Measurements from ENCODE around the gene MYBPHL. TPM values are rescaled to one million over a fixed set of nuclear protein-coding genes. Genes with fewer than 3 reads are reported as not detected.

Gene MYBPHL
- total RNA-seq, 4 donors from 2014 or later: 0.76 TPM; not detected in 3

DNA sequence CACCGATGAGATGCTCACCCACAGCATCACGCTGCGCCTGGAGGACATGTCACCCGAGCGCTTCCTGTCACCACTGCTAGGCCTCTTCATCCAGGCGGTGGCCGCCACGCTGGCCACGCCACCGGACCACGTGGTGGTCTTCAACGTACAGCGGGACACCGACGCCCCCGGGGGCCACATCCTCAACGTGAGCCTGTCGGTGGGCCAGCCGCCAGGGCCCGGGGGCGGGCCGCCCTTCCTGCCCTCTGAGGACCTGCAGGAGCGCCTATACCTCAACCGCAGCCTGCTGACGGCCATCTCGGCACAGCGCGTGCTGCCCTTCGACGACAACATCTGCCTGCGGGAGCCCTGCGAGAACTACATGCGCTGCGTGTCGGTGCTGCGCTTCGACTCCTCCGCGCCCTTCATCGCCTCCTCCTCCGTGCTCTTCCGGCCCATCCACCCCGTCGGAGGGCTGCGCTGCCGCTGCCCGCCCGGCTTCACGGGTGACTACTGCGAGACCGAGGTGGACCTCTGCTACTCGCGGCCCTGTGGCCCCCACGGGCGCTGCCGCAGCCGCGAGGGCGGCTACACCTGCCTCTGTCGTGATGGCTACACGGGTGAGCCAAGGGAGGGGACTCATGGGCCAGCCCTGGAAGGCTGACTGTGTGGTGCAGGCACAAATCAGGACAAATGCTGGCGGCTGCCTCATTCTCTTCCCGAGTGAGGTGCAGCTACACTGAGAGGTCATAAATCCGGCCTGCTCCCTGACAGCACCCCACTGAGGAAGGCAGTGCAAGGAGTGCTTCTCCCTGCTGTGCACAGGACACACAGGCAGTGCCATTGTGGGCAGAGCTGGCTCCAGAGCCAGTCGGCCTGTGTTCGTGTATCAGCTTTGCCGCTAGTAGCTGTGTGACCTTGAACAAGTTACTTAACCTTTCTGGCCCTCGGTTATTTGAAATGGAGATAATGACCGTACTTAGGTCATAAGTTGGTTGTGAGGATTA lies 48.0 kb downstream of the MYBPHL start:
- intact Hi-C loops (cut with DNase I; ENCODE audit: low total_unique reads): no loop called here
- TF ChIP-seq POLR2A (IDR thresholded peaks at IDR 0.05): no peak
- TF ChIP-seq, protein P1, sequence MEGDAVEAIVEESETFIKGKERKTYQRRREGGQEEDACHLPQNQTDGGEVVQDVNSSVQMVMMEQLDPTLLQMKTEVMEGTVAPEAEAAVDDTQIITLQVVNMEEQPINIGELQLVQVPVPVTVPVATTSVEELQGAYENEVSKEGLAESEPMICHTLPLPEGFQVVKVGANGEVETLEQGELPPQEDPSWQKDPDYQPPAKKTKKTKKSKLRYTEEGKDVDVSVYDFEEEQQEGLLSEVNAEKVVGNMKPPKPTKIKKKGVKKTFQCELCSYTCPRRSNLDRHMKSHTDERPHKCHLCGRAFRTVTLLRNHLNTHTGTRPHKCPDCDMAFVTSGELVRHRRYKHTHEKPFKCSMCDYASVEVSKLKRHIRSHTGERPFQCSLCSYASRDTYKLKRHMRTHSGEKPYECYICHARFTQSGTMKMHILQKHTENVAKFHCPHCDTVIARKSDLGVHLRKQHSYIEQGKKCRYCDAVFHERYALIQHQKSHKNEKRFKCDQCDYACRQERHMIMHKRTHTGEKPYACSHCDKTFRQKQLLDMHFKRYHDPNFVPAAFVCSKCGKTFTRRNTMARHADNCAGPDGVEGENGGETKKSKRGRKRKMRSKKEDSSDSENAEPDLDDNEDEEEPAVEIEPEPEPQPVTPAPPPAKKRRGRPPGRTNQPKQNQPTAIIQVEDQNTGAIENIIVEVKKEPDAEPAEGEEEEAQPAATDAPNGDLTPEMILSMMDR (IDR thresholded peaks at IDR 0.05): no peak
- no peak for DNase-seq
- Histone ChIP-seq H3K27ac (no peak overlapping the region), H3K4me3 (no peak overlapping the region), H3K27me3 (no peaks in the 10 kb centered on the region), H3K36me3 (no peaks in the 10 kb centered on the region), H3K4me1 (peaks cover 0 to 12% of the 10 kb centered on the region in 2 donors), H3K9me3 (no peaks in the 10 kb centered on the region)

DNA sequence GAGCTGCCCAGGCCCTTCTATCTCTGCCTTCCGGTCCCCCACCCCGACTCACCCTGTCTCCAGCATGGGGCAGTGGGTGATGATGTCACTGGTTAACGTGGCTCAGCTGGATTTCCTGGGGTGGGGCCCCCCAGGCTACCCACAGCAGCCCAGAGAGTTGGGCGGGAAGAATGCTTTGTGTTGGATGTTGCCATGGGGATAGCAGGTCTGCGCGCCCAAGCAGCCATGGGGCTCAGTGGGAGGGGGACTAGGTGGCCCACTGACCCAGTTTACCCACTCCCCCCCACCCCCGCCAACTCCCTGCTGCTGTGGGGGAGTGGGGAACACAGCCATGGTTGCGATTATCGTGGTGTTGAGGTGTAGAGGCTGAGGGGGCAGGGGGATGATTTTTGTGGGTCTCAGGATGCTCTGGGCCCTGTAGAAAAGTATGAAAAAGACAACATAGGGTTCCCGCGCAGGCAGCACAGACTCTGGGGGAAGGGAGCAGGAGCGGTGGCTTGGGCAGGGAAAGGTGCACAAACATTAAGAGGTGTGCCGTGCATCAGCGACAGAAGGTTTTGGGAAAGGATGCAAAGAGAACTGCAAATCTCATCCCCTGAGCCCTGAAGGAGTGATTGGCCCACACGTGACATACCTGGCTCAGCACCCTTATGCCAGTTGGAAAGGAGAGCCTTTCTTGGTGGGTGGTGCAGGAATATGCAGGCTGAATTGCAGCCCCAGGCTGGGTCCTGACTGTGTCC lies 49.0 kb downstream of the MYBPHL start:
- Histone ChIP-seq H3K27me3 (no peaks in the 10 kb centered on the region), H3K4me1 (peaks cover 0 to 14% of the 10 kb centered on the region in 2 donors), H3K27ac (no peak overlapping the region), H3K4me3 (no peak overlapping the region), H3K36me3 (no peaks in the 10 kb centered on the region), H3K9me3 (no peaks in the 10 kb centered on the region)
- no peak for DNase-seq
- intact Hi-C loops (cut with DNase I; ENCODE audit: low total_unique reads): no loop called here
- TF ChIP-seq, protein P1 (IDR thresholded peaks at IDR 0.05): no peak
- TF ChIP-seq POLR2A (IDR thresholded peaks at IDR 0.05): no peak

DNA sequence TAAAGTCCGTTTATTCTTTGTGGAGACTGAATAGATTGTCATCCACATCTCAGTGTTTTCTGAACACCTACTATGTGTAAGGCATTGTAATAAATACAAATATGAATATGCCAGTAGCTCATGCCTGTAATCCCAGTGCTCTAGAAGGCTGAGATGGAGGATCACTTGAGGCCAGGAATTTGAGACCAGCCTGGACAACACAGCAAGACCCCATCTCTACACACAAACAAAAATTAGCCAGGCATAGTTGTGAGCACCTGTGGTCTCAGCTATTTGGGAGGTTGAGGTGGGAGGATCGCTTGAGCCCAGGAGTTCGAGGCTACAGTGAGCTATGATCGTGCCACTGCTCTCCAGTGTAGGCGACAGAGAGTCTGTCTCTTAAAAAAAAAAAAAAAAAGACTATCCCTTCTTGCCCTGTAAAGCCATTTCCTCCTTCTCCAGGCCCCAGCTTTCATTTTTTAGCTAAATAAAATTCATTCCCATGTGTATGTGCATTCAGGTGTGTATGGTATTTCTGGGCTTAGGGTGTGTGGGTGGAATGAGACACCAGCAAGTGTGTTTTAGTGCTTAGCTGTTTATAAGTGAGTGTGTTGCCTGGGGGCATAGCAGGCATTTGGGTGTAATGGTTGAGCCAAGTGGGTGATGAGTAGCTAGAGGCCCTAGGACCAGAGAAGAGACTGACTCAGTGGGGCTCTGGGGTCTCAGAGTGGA lies 49.7 kb downstream of the MYBPHL start:
- intact Hi-C loops (cut with DNase I; ENCODE audit: low total_unique reads): no loop called here
- no peaks in the 10 kb centered on the region for H3K36me3 ChIP-seq
- no peak for DNase-seq
- no peak overlapping the region for H3K4me3 ChIP-seq
- TF ChIP-seq, protein P1 (IDR thresholded peaks at IDR 0.05): no peak
- no peak for TF ChIP-seq POLR2A (IDR thresholded peaks at IDR 0.05)
- no peaks in the 10 kb centered on the region for H3K27me3 ChIP-seq
- no peaks in the 10 kb centered on the region for H3K9me3 ChIP-seq
- no peak overlapping the region for H3K27ac ChIP-seq
- H3K4me1 ChIP-seq: peaks cover 0 to 14% of the 10 kb centered on the region in 2 donors

DNA sequence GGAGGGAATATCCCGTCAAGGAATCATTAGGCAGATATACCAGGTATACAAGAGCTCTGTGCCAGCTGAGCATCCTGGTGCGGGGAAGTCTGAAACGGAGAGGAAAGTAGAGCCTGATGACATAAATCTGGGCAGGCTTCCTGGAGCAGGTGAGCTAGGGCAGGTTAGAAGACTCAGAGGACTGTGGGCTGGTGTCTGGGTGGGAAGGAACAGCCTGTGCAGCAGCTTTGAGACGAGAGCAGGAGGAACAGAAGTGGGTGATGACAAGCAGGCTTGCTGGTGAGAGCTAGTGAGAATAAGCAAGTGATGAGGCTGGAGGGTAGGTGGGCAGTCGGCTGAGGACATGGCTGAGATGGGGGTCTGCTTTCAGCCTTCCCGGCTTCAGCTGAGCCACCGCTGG lies 50.7 kb downstream of the MYBPHL start:
- Histone ChIP-seq H3K36me3 (no peaks in the 10 kb centered on the region), H3K4me1 (peaks cover 0 to 14% of the 10 kb centered on the region in 2 donors), H3K27me3 (no peaks in the 10 kb centered on the region), H3K27ac (no peak overlapping the region), H3K4me3 (no peak overlapping the region), H3K9me3 (no peaks in the 10 kb centered on the region)
- TF ChIP-seq, protein P1 (IDR thresholded peaks at IDR 0.05): no peak
- no peak for TF ChIP-seq POLR2A (IDR thresholded peaks at IDR 0.05)
- intact Hi-C loops (cut with DNase I; ENCODE audit: low total_unique reads): no loop called here
- DNase-seq: no peak

All from uterus (tissue), 4 donors.